Measurements from ENCODE around the gene EXOC6B. TPM values are rescaled to one million over a fixed set of nuclear protein-coding genes. Genes with fewer than 3 reads are reported as not detected.

EXOC6B gene
- total and polyA plus RNA-seq, 9 of the 15 experiments (the other 6 are each of a cell fraction or from before 2014, with no cell fraction given): 0.28 to 4.2 (median 2.0) TPM

- no peaks in the 10 kb centered on the region for H3K79me2 ChIP-seq (ENCODE audit: control insufficient read depth, insufficient read depth, low read length)
- in situ Hi-C loops (cut with MboI): no loop called here
- DNase-seq (ENCODE audit: extremely low read depth in 1 of 4, low spot score in 3 of 4) (no peak), FAIRE-seq (no peak), ATAC-seq (no peak)
- BruUV-seq (replicated peaks): no TSS peak
- peaks cover 4% of the 10 kb centered on the region; the same call in 1 of the 2 replicates for H4K20me1 ChIP-seq (replicated peaks; ENCODE audit: control insufficient read depth, insufficient read depth, low read length)
- peaks cover 0 to 32% of the 10 kb centered on the region in 2 experiments; a peak in 2 of 5 replicates for H3K4me1 ChIP-seq (replicated peaks in 1 of 2; ENCODE audit: control insufficient read depth in 2 of 2, insufficient read depth in 2 of 2, low read length in 2 of 2)
- peaks cover 13 to 41% of the 10 kb centered on the region in 2 experiments; a peak in 4 of 5 replicates for H3K27me3 ChIP-seq (ENCODE audit: control insufficient read depth in 2 of 2, insufficient read depth in 2 of 2, low read length in 2 of 2)
- POLR2A ChIA-PET: no interaction called here
- H2AFZ ChIP-seq (ENCODE audit: low read depth, low read length): no peak overlapping the region
- H3K9me3 ChIP-seq (replicated peaks; ENCODE audit: control insufficient read depth, insufficient read depth, low read depth, low read length): no peaks in the 10 kb centered on the region
- intact Hi-C loops (cut with micrococcal nuclease): no loop called here
- no peak overlapping the region for H3K4me2 ChIP-seq (ENCODE audit: insufficient read depth, low read length)
- H3K9ac ChIP-seq (ENCODE audit: insufficient read depth in 1 of 2, low read depth in 2 of 2, low read length in 2 of 2): no peak overlapping the region
- WGBS (ENCODE audit: insufficient coverage, low coverage, missing lambda C conversion rate): 18% methylated on average over 18 of the region's 29 CpGs
- H3K36me3 ChIP-seq (ENCODE audit: control insufficient read depth, insufficient read depth, low read length): no peaks in the 10 kb centered on the region
- no peak overlapping the region for H3K27ac ChIP-seq (ENCODE audit: extremely low read depth, low read depth, low read length)
- H3K9me1 ChIP-seq (ENCODE audit: control insufficient read depth, insufficient read depth, low read length): no peaks in the 10 kb centered on the region
- no peak overlapping the region for H3K4me3 ChIP-seq
- CTCF ChIA-PET (ENCODE audit: low intra/inter-chr PET ratio): no interaction called here
- TF ChIP-seq CAMTA2 (CRISPR knock-in tag; conservative IDR thresholded peaks at IDR 0.05): no peak
- TF ChIP-seq ZFP1 (CRISPR knock-in tag; IDR thresholded peaks at IDR 0.05): no peak
- TF ChIP-seq ZBTB5 (IDR thresholded peaks at IDR 0.05): no peak
- no peak for TF ChIP-seq PPARD (CRISPR knock-in tag; IDR thresholded peaks at IDR 0.05)
- no peak for TF ChIP-seq UBTF (IDR thresholded peaks at IDR 0.05; ENCODE audit: borderline replicate concordance in 1 of 2, low read depth in 2 of 2, low read length in 2 of 2)
- TF ChIP-seq FOXJ2 (tag; IDR thresholded peaks at IDR 0.05): no peak
- no peak for TF ChIP-seq PRDM10 (IDR thresholded peaks at IDR 0.05; ENCODE audit: partially characterized antibody)
- no peak for TF ChIP-seq MEIS2 (IDR thresholded peaks at IDR 0.05; ENCODE audit: partially characterized antibody)
- TF ChIP-seq STAG1 (CRISPR knock-in tag; IDR thresholded peaks at IDR 0.05; ENCODE audit: borderline replicate concordance): no peak
- no peak for TF ChIP-seq HDGF (IDR thresholded peaks at IDR 0.05)
- TF ChIP-seq ZNF586 (CRISPR knock-in tag; conservative IDR thresholded peaks at IDR 0.05): no peak
- no peak for TF ChIP-seq E2F4 (CRISPR knock-in tag; IDR thresholded peaks at IDR 0.05; ENCODE audit: low read depth)
- no peak for TF ChIP-seq HMG20A (CRISPR knock-in tag; conservative IDR thresholded peaks at IDR 0.05)
Measured at GRCh38 chr2:72145289-72145657, 680.6 kb downstream of the EXOC6B start.

Data from K562 (cell line).